Ishikawa (cell line): ENCODE data around the gene SLCO2A1.
A peak's percentile ranks its signal among the peaks of the same experiment; 100 is the strongest.

Experiments used
- CEBPB ChIP-seq: IDR thresholded peaks from 2 replicates; pipeline ENCODE4 v1.6.1; 2012
- CREB1 ChIP-seq: IDR thresholded peaks from 2 replicates; pipeline ENCODE4 v1.6.1; 2012; ENCODE audit warnings: low read depth
- EGR1 ChIP-seq: IDR thresholded peaks from 2 replicates; pipeline ENCODE4 v1.6.1; 2012
- EP300 ChIP-seq: IDR thresholded peaks from 2 replicates; pipeline ENCODE4 v1.6.1; 2012; ENCODE audit warnings: borderline replicate concordance
- FOXM1 ChIP-seq: IDR thresholded peaks from 2 replicates; pipeline ENCODE4 v1.6.1; 2012; ENCODE audit warnings: low read depth, borderline replicate concordance
- MAX ChIP-seq: IDR thresholded peaks from 2 replicates; pipeline ENCODE4 v1.6.1; 2012
- NFIC ChIP-seq: IDR thresholded peaks from 2 replicates; pipeline ENCODE4 v1.6.1; 2012
- RAD21 ChIP-seq: IDR thresholded peaks from 2 replicates; pipeline ENCODE4 v1.6.1; 2012; ENCODE audit warnings: low read depth
- REST ChIP-seq: IDR thresholded peaks from 2 replicates; pipeline ENCODE4 v1.6.1; 2012; ENCODE audit warnings: low read depth, mild to moderate bottlenecking
- TAF1 ChIP-seq: IDR thresholded peaks from 2 replicates; pipeline ENCODE4 v1.6.1; 2012; ENCODE audit warnings: low read depth, mild to moderate bottlenecking
- TCF12 ChIP-seq: IDR thresholded peaks from 2 replicates; pipeline ENCODE4 v1.6.1; 2012; ENCODE audit warnings: low read depth
- TEAD4 ChIP-seq: IDR thresholded peaks from 2 replicates; pipeline ENCODE4 v1.6.1; 2012
- YY1 ChIP-seq: IDR thresholded peaks from 2 replicates; pipeline ENCODE4 v1.6.1; 2012; ENCODE audit warnings: low read depth
- ZBTB7A ChIP-seq: IDR thresholded peaks from 2 replicates; pipeline ENCODE4 v1.6.1; 2012; ENCODE audit warnings: low read depth
- TF ChIP-seq, protein P1 (sequence below): IDR thresholded peaks from 2 replicates; pipeline ENCODE4 v1.6.1; 2012

SLCO2A1 gene

GRCh38 chr3:134029734-134030378 is at the start of gene SLCO2A1:
SLCO2A1 (minus strand) TSS chr3:134029925; CDS start chr3:134029802, 123 bp downstream.
- TF ChIP-seq FOXM1 (no peak), EGR1 (peak; percentile 54), TEAD4 (no peak), MAX (peak; percentile 59), ZBTB7A (peak; percentile 33; the same call in 1 of the 2 replicates), CEBPB (peak; percentile 37; the same call in 1 of the 2 replicates)

GRCh38 chr3:134079111-134079547 is 49.4 kb upstream of the SLCO2A1 start:
- TF ChIP-seq TEAD4 (no peak), MAX (no peak), TCF12 (no peak), TAF1 (no peak)

GRCh38 chr3:134078169-134078831 is 48.6 kb upstream of the SLCO2A1 start:
- TF ChIP-seq MAX = no peak
- no peak for TF ChIP-seq TAF1
- TF ChIP-seq RAD21 = no peak
- no peak for TF ChIP-seq CEBPB
- no peak for TF ChIP-seq REST
- no peak for TF ChIP-seq EP300
- TF ChIP-seq YY1 = no peak
- no peak for TF ChIP-seq NFIC
- TF ChIP-seq ZBTB7A = no peak
- TF ChIP-seq TEAD4 = no peak
- TF ChIP-seq FOXM1 = no peak
- TF ChIP-seq EGR1 = no peak
- TF ChIP-seq, protein P1, sequence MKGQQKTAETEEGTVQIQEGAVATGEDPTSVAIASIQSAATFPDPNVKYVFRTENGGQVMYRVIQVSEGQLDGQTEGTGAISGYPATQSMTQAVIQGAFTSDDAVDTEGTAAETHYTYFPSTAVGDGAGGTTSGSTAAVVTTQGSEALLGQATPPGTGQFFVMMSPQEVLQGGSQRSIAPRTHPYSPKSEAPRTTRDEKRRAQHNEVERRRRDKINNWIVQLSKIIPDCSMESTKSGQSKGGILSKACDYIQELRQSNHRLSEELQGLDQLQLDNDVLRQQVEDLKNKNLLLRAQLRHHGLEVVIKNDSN = no peak
- no peak for TF ChIP-seq TCF12
- TF ChIP-seq CREB1 = no peak

GRCh38 chr3:134077649-134078161 is 48.0 kb upstream of the SLCO2A1 start:
- TF ChIP-seq MAX = peak; percentile 66
- TF ChIP-seq RAD21 = no peak
- no peak for TF ChIP-seq REST
- no peak for TF ChIP-seq YY1
- TF ChIP-seq CREB1 = no peak
- no peak for TF ChIP-seq EGR1

DNA sequence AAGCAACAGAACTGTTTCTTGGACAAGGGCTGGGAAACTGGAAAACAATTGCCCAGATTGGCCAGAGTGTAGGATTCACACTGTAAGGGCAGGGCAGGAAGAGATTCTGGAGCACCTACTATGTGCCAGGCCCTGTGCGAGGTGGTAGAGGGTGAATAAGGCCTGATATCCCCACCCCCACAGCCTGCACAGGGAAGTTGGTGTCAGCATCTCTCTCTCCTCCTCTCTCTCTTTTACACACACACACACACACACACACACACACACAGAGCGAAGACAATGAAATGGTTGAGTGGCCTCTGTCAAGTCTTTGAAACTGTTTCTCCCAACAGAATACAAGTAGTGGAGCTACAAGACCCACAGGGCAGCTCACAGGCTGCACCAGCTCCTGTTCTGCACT is 47.1 kb upstream of the SLCO2A1 start:
- TF ChIP-seq CREB1 (no peak), RAD21 (no peak), EP300 (no peak), ZBTB7A (no peak), MAX (no peak), EGR1 (no peak), REST (no peak), TAF1 (no peak), CEBPB (no peak), TEAD4 (no peak)
- TF ChIP-seq, protein P1 = no peak
